T-cell (primary cell): ENCODE measurements around the gene SMARCD3. TPM values are rescaled to one million over a fixed set of nuclear protein-coding genes. Genes with fewer than 3 reads are reported as not detected.

ENCODE experiments used
- ATAC-seq, 4 experiments: fragments of 200-7000 bp in 3 of 4; fragments of 150-1000 bp in 1 of 4; cut with Tn5 transposase; replicated peaks in 1 of 4; 1 replicate in 3 of 4; 2 replicates in 1 of 4; pipeline ENCODE4 v1.10.0; 2021; ENCODE audit warnings: moderate library complexity in 3 of 4, mild to moderate bottlenecking in 2 of 4, moderate number of reproducible peaks in 1 of 4
- CTCF ChIA-PET, 2 donors: fragments of 300-600 bp; sonication (Branson Sonifier 250); formaldehyde crosslinking; loops; one replicate each; lab custom pipeline; 2022; ENCODE audit warnings: antibody characterized with exemption in 2 of 2; lab: Charles Lee
- POLR2A ChIA-PET, 2 donors: fragments of 300-600 bp; sonication (Branson Sonifier 250); formaldehyde crosslinking; loops; one replicate each; lab custom pipeline; 2022; ENCODE audit warnings: antibody characterized with exemption in 2 of 2; lab: Charles Lee
- DNase-seq, 35 experiments: peaks; one replicate each; pipeline versions ENCODE4 v3.0.0 to v3.0.0-alpha.2; 2013 to 2023
- H3K27ac ChIP-seq: one replicate; pipeline ENCODE4 v1.5.1; 2013; ENCODE audit warnings: low read length
- H3K27me3 ChIP-seq, 2 experiments: replicated peaks in 1 of 2; 1 replicate in 1 of 2; 2 replicates in 1 of 2; pipeline versions ENCODE4 v1.6.1 to v1.7.0; 2013; ENCODE audit warnings: low read length in 1 of 2, mixed read lengths in 1 of 2; ENCODE audit not compliant: control insufficient read depth in 2 of 2, insufficient read depth in 2 of 2; ENCODE audit errors: extremely low read depth in 1 of 2
- H3K36me3 ChIP-seq, 2 donors: 1 replicate in 1 of 2; 2 replicates in 1 of 2; pipeline versions ENCODE4 v1.6.1 to v1.7.0; 2013; ENCODE audit warnings: low read length in 1 of 2; ENCODE audit not compliant: control insufficient read depth in 2 of 2, insufficient read depth in 1 of 2; ENCODE audit errors: extremely low read depth in 1 of 2
- H3K4me1 ChIP-seq, 2 experiments: 1 replicate in 1 of 2; 2 replicates in 1 of 2; pipeline versions ENCODE4 v1.6.1 to v1.7.0; 2013; ENCODE audit warnings: low read length in 2 of 2, mixed read lengths in 1 of 2; ENCODE audit not compliant: insufficient read depth in 2 of 2, control insufficient read depth in 1 of 2; ENCODE audit errors: extremely low read depth in 1 of 2
- H3K4me3 ChIP-seq, 2 donors: 1 replicate in 1 of 2; 2 replicates in 1 of 2; pipeline versions ENCODE4 v1.5.1 to v1.7.0; 2013; ENCODE audit warnings: mild to moderate bottlenecking in 2 of 2, low read length in 1 of 2, moderate library complexity in 1 of 2; ENCODE audit not compliant: control insufficient read depth in 1 of 2; ENCODE audit errors: extremely low read depth in 1 of 2
- H3K9me3 ChIP-seq: 2 replicates; pipeline ENCODE4 v1.7.0; 2013
- H3K27ac Mint-ChIP-seq, 2 donors: one replicate each; pipeline ENCODE4 v1.8.0; 2020 to 2021; ENCODE audit warnings: mild to moderate bottlenecking in 2 of 2, mixed read lengths in 2 of 2
- H3K27me3 Mint-ChIP-seq, 2 donors: one replicate each; pipeline ENCODE4 v1.8.0; 2021 to 2022; ENCODE audit warnings: mixed read lengths in 2 of 2
- H3K36me3 Mint-ChIP-seq: one replicate; pipeline ENCODE4 v1.8.0; 2021; ENCODE audit warnings: mixed read lengths
- H3K4me1 Mint-ChIP-seq, 3 donors: one replicate each; pipeline ENCODE4 v1.8.0; 2020 to 2022; ENCODE audit warnings: mixed read lengths in 3 of 3, mild to moderate bottlenecking in 1 of 3
- H3K4me3 Mint-ChIP-seq, 3 donors: one replicate each; pipeline ENCODE4 v1.8.0; 2020 to 2022; ENCODE audit warnings: mild to moderate bottlenecking in 3 of 3, mixed read lengths in 3 of 3, moderate library complexity in 3 of 3
- H3K9me3 Mint-ChIP-seq, 3 donors: one replicate each; pipeline ENCODE4 v1.8.0; 2020 to 2022; ENCODE audit warnings: mixed read lengths in 3 of 3
- WGBS: methylation state at CpG from one replicate; pipeline ENCODE4 v1.1.5; 2013; ENCODE audit warnings: missing lambda C conversion rate; ENCODE audit not compliant: insufficient coverage; 5-methylcytosine and 5-hydroxymethylcytosine counted together
- total RNA-seq, 35 experiments: library from RNA in 6 of 35; stranded (reverse) in 6 of 35; fragments of 120-200 nt in 1 of 35; gene quantifications; one replicate each; pipeline versions ENCODE4 v1.2.1 to v1.2.4 and lab custom pipeline; 2013 to 2026

SMARCD3 gene
- total RNA-seq, 5 donors from 2014 or later (not counting 1 experiment from before 2014, with no cell fraction given): 6.3 to 28.5 (median 9.1) TPM

- no peak overlapping the region for H3K27ac ChIP-seq
- ATAC-seq (no peak), DNase-seq (no peak)
- H3K4me3 ChIP-seq: no peak overlapping the region
- no peaks in the 10 kb centered on the region for H3K36me3 ChIP-seq
- Mint-ChIP-seq H3K27ac (no peak overlapping the region), H3K27me3 (peaks cover 4 to 7% of the 10 kb centered on the region in 2 donors), H3K9me3 (no peaks in the 10 kb centered on the region), H3K36me3 (no peaks in the 10 kb centered on the region), H3K4me1 (peaks cover 0 to 2% (median 0%) of the 10 kb centered on the region in 3 donors), H3K4me3 (no peak overlapping the region)
- H3K4me1 ChIP-seq: no peaks in the 10 kb centered on the region
- WGBS: 91% methylated on average over 6 of the region's 9 CpGs
- ChIA-PET POLR2A (no interaction called here), CTCF (no interaction called here)
- peaks cover 0 to 35% of the 10 kb centered on the region in 2 experiments for H3K27me3 ChIP-seq
- H3K9me3 ChIP-seq: no peaks in the 10 kb centered on the region
Measured at GRCh38 chr7:151265351-151265931, 16.9 kb upstream of the SMARCD3 start.

- Mint-ChIP-seq H3K4me3 (no peak overlapping the region), H3K27me3 (peaks cover 4 to 7% of the 10 kb centered on the region in 2 donors), H3K36me3 (no peaks in the 10 kb centered on the region), H3K9me3 (no peaks in the 10 kb centered on the region), H3K4me1 (no peaks in the 10 kb centered on the region), H3K27ac (no peak overlapping the region)
- ChIA-PET POLR2A (interaction anchor here in 1 of 2 donors (0.6 kb wide), 1 partner anchor 492 kb away, joined by 7 read pairs; no protein-coding TSS in a partner anchor), CTCF (no interaction called here)
- Histone ChIP-seq H3K4me3 (no peak overlapping the region), H3K27ac (no peak overlapping the region), H3K9me3 (no peaks in the 10 kb centered on the region), H3K36me3 (no peaks in the 10 kb centered on the region), H3K4me1 (no peaks in the 10 kb centered on the region), H3K27me3 (peaks cover 0 to 37% of the 10 kb centered on the region in 2 experiments)
- DNase-seq (no peak), ATAC-seq (no peak)
- 94% methylated on average over 3 of the region's 5 CpGs for WGBS
Measured at GRCh38 chr7:151264615-151265014, 16.1 kb upstream of the SMARCD3 start.

GRCh38 chr7:151261529-151261928 lies 13.0 kb upstream of the SMARCD3 start:
- H3K27ac Mint-ChIP-seq: no peak overlapping the region
- H3K27me3 Mint-ChIP-seq: peaks cover 14 to 23% of the 10 kb centered on the region in 2 donors
- no peaks in the 10 kb centered on the region for H3K4me1 Mint-ChIP-seq
- Histone ChIP-seq H3K27me3 (peaks cover 0 to 44% of the 10 kb centered on the region in 2 experiments), H3K36me3 (no peaks in the 10 kb centered on the region), H3K4me3 (no peak overlapping the region), H3K9me3 (no peaks in the 10 kb centered on the region), H3K27ac (no peak overlapping the region), H3K4me1 (no peaks in the 10 kb centered on the region)
- no peaks in the 10 kb centered on the region for H3K36me3 Mint-ChIP-seq
- ATAC-seq (no peak), DNase-seq (no peak)
- POLR2A ChIA-PET: no interaction called here
- no peaks in the 10 kb centered on the region for H3K9me3 Mint-ChIP-seq
- no peak overlapping the region for H3K4me3 Mint-ChIP-seq
- 80% methylated on average over 9 of the region's 10 CpGs for WGBS
- CTCF ChIA-PET: no interaction called here

GRCh38 chr7:151260883-151261282 lies 12.4 kb upstream of the SMARCD3 start:
- no peaks in the 10 kb centered on the region for H3K9me3 Mint-ChIP-seq
- H3K4me1 Mint-ChIP-seq: no peaks in the 10 kb centered on the region
- no peaks in the 10 kb centered on the region for H3K36me3 Mint-ChIP-seq
- Histone ChIP-seq H3K36me3 (no peaks in the 10 kb centered on the region), H3K27me3 (peaks cover 0 to 48% of the 10 kb centered on the region in 2 experiments), H3K4me3 (no peak overlapping the region), H3K9me3 (no peaks in the 10 kb centered on the region), H3K27ac (no peak overlapping the region), H3K4me1 (no peaks in the 10 kb centered on the region)
- H3K27ac Mint-ChIP-seq: no peak overlapping the region
- CTCF ChIA-PET: no interaction called here
- ATAC-seq: no peak
- POLR2A ChIA-PET: no interaction called here
- peaks cover 12 to 25% of the 10 kb centered on the region in 2 donors for H3K27me3 Mint-ChIP-seq
- 85% methylated on average over 8 of the region's 8 CpGs for WGBS
- no peak for DNase-seq
- H3K4me3 Mint-ChIP-seq: no peak overlapping the region

- H3K9me3 Mint-ChIP-seq: no peaks in the 10 kb centered on the region
- H3K9me3 ChIP-seq: no peaks in the 10 kb centered on the region
Measured at GRCh38 chr7:151260471-151260870, 12.0 kb upstream of the SMARCD3 start.

GRCh38 chr7:151257990-151258389 lies 9.5 kb upstream of the SMARCD3 start:
- no peaks in the 10 kb centered on the region for H3K36me3 Mint-ChIP-seq
- Histone ChIP-seq H3K27me3 (peaks cover 0 to 64% of the 10 kb centered on the region in 2 experiments), H3K4me3 (no peak overlapping the region), H3K4me1 (no peaks in the 10 kb centered on the region), H3K36me3 (no peaks in the 10 kb centered on the region), H3K9me3 (no peaks in the 10 kb centered on the region), H3K27ac (no peak overlapping the region)
- ATAC-seq: no peak
- H3K4me3 Mint-ChIP-seq: no peak overlapping the region
- ChIA-PET CTCF (no interaction called here), POLR2A (no interaction called here)
- no peak for DNase-seq
- H3K27me3 Mint-ChIP-seq: peaks cover 25 to 44% of the 10 kb centered on the region in 2 donors
- H3K9me3 Mint-ChIP-seq: no peaks in the 10 kb centered on the region
- 90% methylated on average over 6 of the region's 7 CpGs for WGBS
- H3K4me1 Mint-ChIP-seq: no peaks in the 10 kb centered on the region
- H3K27ac Mint-ChIP-seq: no peak overlapping the region

More at GRCh38 chr7:151260471-151260870, 12.0 kb upstream of the SMARCD3 start:
- ChIA-PET POLR2A (no interaction called here), CTCF (interaction anchor here in 1 of 2 donors (0.6 to 0.7 kb wide), 2 partner anchors 18 to 151 kb away, joined by 3 to 5 read pairs; no protein-coding TSS in a partner anchor)
- DNase-seq: no peak
- Mint-ChIP-seq H3K4me3 (no peak overlapping the region), H3K36me3 (no peaks in the 10 kb centered on the region), H3K4me1 (no peaks in the 10 kb centered on the region), H3K27me3 (peaks cover 15 to 29% of the 10 kb centered on the region in 2 donors), H3K27ac (no peak overlapping the region)
- peaks cover 0 to 50% of the 10 kb centered on the region in 2 experiments for H3K27me3 ChIP-seq
- H3K4me3 ChIP-seq: no peak overlapping the region
- no peaks in the 10 kb centered on the region for H3K4me1 ChIP-seq
- ATAC-seq: no peak
- WGBS: 100% methylated on average over 5 of the region's 11 CpGs
- no peak overlapping the region for H3K27ac ChIP-seq
- H3K36me3 ChIP-seq: no peaks in the 10 kb centered on the region
